ENCODE data around the gene CDC45.

DNA sequence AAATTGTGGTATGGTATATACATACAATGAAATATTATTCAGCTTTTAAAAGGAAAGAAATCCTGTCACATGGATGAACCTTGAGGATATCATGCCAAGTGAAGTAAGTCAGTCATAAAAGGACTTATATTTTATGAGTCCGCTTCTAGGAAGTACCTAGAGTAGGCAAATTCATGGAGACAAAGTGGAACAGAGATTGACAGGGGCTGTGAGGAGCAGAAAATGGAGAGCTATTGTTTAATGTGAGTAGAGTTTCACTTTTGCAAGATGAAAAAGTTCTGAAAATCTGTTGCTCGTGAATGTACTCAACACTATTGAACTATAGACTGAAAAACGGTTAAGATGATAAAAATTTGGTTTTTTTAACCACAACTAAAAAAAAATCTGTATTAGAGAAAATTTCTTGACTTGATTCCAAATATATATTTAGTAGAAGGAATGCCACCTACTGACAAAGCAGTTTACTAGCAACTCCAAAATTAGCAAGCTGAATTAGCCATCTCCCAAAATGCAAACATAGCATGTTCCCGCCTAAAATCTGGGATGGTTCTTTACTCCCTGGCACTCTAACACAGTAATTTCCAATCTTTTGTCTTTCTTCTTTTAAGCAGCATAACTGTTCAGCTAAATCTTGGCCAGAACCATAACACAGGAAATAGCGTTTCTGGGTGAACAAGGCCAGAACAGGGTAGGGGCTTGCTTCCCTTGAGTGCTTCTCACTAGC is 2.2 kb upstream of the CDC45 start:
- TF ChIP-seq, protein P1, sequence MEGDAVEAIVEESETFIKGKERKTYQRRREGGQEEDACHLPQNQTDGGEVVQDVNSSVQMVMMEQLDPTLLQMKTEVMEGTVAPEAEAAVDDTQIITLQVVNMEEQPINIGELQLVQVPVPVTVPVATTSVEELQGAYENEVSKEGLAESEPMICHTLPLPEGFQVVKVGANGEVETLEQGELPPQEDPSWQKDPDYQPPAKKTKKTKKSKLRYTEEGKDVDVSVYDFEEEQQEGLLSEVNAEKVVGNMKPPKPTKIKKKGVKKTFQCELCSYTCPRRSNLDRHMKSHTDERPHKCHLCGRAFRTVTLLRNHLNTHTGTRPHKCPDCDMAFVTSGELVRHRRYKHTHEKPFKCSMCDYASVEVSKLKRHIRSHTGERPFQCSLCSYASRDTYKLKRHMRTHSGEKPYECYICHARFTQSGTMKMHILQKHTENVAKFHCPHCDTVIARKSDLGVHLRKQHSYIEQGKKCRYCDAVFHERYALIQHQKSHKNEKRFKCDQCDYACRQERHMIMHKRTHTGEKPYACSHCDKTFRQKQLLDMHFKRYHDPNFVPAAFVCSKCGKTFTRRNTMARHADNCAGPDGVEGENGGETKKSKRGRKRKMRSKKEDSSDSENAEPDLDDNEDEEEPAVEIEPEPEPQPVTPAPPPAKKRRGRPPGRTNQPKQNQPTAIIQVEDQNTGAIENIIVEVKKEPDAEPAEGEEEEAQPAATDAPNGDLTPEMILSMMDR (conservative IDR thresholded peaks at IDR 0.05 in 1 of 2, IDR thresholded peaks at IDR 0.05 in 1 of 2; ENCODE audit: extremely low read depth in 1 of 2, insufficient read depth in 1 of 2, low read depth in 1 of 2, low read length in 2 of 2) = peak; percentile 7 to 26
- TF ChIP-seq EZH2 (IDR thresholded peaks at IDR 0.05; ENCODE audit: borderline replicate concordance, low read length) = no peak
